ENCODE data around the gene COL26A1.
"Not testable (repeated sequence)": the region's sequence is repeated elsewhere in the genome, so short reads cannot be mapped to it uniquely, and the experiment has no call there.

Gene COL26A1

GRCh38 chr7:101362334-101363195, at the start of gene COL26A1:
Gene COL26A1 (plus strand): TSS chr7:101362875. CDS start chr7:101363033, 158 bp downstream.
- DNase-seq (ENCODE audit: low read depth) = no peak

DNA sequence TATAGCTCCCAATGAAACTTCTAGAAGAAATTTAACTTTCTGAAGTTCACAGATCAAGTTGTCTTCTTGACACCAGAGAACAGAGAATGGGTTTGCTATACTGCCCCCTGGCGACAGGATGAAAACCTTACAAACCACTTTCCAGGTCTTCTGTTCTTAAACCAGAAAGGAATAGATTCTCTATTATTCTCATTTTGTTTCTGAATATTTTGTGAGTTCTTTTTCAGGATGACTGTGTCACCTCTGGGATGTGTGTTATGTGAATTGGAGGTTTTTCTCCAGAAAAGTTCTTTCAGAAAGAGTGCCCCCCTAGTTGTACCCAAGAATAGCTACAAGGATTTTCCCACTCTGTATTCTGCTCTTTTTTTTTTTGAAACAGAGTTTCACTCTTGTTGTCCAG, 47.3 kb upstream of the COL26A1 start:
- DNase-seq (ENCODE audit: low read depth) = no peak

- no peak for DNase-seq (ENCODE audit: low read depth)
These were observed 43.3 kb upstream of the COL26A1 start for GRCh38 chr7:101319401-101319800.

GRCh38 chr7:101321491-101322401, 40.9 kb upstream of the COL26A1 start, which contains the start of gene IFT22:
Gene IFT22 (minus strand): TSS chr7:101321812. CDS start chr7:101321709, 103 bp downstream.
- peak; percentile 87 for DNase-seq (ENCODE audit: low read depth)

GRCh38 chr7:101328159-101328558, 34.5 kb upstream of the COL26A1 start:
- no peak for DNase-seq (ENCODE audit: low read depth)

DNA sequence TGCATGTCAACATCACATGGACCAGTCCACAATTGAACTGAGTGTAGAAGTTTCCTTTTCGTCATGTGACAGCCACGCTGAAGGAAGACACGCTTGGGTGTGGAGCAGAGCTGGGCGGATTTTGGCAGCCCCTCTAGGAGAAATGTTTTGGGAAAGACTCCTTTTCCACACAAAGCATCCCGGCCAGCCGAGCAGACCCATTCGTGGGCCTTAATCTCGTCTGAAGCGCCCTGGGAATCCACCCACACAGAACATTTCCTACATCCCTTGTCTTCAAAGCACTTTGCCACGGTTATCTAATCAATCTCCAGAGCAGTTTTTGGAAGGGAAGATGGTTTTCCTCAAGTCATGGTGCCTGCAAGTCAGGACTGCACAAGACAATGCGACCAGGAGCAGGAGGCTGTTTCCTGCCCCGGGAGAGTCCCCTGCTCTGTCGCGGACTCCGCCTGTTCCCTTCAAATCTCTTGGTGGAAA, 32.6 kb upstream of the COL26A1 start:
- no peak for DNase-seq (ENCODE audit: low read depth)

- no peak for DNase-seq (ENCODE audit: low read depth)
These were observed 30.6 kb upstream of the COL26A1 start for GRCh38 chr7:101332026-101332425.

GRCh38 chr7:101333912-101334311, 28.8 kb upstream of the COL26A1 start:
- DNase-seq (ENCODE audit: low read depth) = no peak

DNA sequence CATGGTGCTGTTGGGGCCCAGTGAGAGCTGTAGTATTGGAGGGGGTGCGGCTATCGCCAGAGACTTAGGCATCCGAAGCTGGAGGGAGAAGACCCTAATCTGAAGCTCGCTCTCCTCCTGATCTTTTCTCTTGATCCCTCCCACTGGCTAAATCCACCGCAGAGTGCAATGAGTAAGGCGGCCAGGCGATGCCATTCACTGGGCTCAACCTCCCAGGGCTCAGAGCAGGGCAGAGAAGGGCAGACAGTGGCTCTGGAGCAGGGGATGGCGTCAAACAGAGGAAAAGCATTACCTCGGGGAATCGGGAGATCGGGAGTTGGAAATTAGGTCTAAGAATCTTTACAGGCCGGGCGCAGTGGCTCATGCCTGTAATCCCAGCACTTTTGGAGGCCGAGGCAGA, 22.3 kb upstream of the COL26A1 start:
- DNase-seq (ENCODE audit: low read depth) = no peak

DNA sequence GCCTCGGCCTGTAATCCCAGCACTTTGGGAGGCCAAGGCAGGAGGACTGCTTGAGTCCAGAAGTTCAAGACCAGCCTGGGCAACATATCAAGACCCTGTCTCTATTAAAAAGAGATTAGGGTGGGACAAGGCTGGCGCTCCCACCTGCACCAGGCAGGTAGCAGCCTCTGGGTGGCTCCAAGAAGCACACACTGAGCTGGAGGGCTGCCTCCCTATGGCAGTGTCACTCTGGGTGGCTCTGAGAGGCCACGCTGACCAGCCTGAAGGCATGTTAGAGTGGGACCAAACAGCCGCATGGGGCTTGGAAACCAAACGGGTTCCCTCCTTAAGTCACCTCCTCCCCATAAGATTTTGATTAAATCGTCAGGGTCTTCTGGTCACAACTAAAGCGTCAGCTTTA, 19.8 kb upstream of the COL26A1 start:
- DNase-seq (ENCODE audit: low read depth) = no peak

DNA sequence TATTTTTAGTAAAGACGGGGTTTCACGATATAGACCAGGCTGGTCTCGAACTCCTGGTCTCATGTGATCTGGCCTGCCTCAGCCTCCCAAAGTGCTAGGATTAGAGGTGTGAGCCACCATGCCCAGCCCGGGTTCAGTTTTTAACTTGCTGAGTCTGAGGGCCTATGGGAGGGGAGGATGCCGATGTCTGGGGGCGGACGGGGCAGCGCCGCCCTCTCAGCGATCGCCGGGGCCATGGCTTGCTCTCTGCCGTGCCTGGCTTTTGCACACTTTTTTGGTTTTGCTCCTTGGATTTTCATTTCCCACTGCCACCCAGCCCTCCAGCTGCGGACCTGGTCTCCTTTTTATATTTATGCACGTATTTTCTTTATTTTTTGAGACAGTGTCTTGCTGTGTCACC, 15.2 kb upstream of the COL26A1 start:
- DNase-seq (ENCODE audit: low read depth) = no peak

DNA sequence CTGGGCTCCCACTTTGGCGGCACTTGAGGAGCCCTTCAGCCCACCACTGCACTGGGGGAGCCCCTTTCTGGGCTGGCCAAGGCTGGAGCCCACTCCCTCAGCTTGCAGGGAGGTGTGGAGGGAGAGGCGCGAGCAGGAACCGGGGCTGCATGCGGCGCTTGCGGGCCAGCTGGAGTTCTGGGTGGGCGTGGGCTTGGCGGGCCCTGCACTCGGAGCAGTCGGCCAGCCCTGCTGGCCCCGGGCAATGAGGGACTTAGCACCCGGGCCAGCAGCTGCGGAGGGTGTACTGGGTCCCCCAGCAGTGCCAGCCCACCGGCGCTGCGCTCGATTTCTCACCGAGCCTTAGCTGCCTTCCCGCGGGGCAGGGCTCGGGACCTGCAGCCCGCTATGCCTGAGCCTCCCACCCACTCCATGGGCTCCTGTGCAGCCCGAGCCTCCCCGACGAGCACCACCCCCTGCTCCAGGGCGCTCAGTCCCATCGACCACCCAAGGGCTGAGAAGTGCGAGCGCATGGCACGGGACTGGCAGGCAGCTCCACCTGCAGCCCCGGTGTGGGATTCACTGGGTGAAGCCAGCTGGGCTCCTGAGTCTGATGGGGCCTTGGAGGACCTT, 14.1 kb upstream of the COL26A1 start:
- not testable (repeated sequence) for DNase-seq (ENCODE audit: low read depth)

DNA sequence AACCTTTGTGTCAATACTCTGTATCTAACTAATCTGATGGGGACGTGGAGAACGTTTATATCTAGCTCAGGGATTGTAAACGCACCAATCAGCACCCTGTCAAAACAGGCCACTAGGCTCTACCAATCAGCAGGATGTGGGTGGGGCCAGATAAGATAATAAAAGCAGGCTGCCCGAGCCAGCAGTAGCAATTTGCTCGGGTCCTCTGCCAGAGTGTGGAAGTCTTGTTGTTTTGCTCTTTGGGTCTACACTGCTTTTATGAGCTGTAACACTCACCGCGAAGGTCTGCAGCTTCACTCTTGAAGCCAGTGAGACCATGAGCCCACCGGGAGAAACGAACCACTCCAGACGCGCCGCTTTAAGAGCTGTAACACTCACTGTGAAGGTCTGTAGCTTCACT, 13.4 kb upstream of the COL26A1 start:
- DNase-seq (ENCODE audit: low read depth) = not testable (repeated sequence)

GRCh38 chr7:101352920-101353308, 9.8 kb upstream of the COL26A1 start:
- no peak for DNase-seq (ENCODE audit: low read depth)

DNA sequence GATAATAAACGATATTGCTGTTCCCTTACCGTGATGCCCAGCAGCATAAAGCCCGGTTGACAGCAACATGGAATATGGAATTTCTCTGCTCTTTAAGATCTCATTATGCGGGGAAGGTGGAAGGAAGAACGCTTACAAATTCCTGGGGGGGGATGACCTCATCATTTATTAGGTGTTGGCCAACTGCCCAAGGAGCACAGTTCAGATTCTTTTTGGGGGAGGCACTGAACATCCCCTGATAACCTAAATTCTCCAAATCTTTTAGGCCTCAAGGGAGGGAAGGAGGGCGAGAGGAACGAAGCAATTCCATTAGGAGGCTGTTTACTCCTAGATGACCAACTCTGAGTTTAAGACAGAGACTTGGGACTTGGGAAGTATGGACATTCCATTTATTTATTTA, 5.2 kb upstream of the COL26A1 start:
- DNase-seq (ENCODE audit: low read depth) = no peak

GRCh38 chr7:101363196-101363733, 590 bp downstream of the COL26A1 start:
- no peak for DNase-seq (ENCODE audit: low read depth)

- DNase-seq (ENCODE audit: low read depth) = peak; percentile 23
These were observed 1.2 kb downstream of the COL26A1 start for GRCh38 chr7:101363734-101364374.

DNA sequence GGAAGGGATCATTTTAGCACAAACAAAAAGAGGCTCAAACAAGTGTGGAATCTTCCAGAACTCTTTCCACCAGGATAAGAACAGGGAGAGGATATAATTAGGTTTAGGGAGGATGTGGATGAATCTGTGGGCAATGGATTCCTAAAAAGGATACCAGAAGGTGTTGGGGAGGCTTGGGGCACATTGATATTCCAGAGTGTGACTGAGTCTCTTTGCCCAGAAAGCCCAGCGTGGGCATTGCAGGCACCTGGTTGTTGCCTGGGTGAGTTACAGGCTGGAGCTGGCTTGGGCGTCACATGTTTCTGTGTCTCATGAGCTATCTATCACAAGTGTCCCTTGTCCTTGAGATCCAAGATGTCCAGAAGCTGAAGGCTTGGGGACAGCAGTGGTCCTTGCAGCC, 3.3 kb downstream of the COL26A1 start:
- no peak for DNase-seq (ENCODE audit: low read depth)

- DNase-seq (ENCODE audit: low read depth) = no peak
These were observed 5.0 kb downstream of the COL26A1 start for GRCh38 chr7:101367676-101368075.

DNA sequence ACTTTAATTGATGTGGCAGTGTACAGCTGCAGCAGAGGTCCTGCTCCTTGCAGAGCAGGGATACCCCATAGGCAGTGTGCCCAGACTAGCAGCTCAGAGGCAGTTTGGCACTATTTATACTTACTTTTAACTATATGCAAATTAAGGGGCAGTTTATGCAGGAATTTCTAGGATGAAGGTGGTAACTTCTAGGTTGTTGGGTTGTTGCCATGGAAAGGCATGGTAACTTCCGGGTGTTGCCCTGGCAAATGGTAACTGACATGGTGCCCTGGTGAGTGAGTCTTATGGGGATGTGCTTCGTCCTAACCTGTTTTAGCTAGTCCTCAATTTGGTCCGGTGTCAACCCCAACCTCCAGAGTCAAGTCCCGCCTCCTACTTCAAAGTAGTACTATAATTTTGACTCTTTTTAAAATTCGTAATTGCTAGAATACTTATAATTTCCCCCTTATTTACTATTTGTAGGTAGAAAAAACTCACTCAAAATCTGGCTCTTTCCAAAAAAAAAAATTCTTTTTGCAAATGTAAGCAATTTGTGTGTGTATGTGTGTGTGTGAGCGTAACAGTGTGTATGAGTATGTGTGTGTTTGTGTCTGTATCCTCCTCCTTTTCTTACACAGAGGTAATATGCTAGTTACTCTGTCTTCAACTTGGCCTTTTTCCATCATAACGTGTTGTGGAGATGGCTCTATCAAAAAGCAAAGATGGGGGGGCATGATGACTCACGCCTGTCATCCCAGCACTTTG, 5.9 kb downstream of the COL26A1 start:
- no peak for DNase-seq (ENCODE audit: low read depth)

DNA sequence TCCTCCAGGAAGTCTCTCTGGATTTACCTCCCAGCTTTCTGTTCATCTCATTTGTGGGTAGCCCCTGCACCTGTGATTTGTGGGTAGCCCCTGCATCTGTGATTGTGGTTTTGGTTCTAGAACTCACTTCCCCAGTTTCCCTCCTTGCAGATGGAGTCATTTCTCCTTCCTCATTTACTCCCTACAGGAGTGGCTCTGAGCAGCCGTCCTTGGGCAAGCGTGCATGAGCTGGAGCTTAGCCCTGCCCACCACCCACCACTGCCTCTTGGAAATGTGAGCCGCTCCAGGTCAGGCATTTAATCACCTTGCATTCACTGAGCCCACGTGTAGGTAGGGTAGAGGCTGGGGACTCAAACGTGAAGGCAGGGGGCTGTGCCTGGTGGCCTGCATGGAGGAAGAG, 8.2 kb downstream of the COL26A1 start:
- no peak for DNase-seq (ENCODE audit: low read depth)

Measured in stromal cell of bone marrow (primary cell).